ENCODE results near the gene CIDEA.

Gene CIDEA

GRCh38 chr18:12315911-12316310 is 61.8 kb downstream of the CIDEA start:
- in situ Hi-C loops (cut with MboI; ENCODE audit: low sequenced_read_pairs): no loop called here

DNA sequence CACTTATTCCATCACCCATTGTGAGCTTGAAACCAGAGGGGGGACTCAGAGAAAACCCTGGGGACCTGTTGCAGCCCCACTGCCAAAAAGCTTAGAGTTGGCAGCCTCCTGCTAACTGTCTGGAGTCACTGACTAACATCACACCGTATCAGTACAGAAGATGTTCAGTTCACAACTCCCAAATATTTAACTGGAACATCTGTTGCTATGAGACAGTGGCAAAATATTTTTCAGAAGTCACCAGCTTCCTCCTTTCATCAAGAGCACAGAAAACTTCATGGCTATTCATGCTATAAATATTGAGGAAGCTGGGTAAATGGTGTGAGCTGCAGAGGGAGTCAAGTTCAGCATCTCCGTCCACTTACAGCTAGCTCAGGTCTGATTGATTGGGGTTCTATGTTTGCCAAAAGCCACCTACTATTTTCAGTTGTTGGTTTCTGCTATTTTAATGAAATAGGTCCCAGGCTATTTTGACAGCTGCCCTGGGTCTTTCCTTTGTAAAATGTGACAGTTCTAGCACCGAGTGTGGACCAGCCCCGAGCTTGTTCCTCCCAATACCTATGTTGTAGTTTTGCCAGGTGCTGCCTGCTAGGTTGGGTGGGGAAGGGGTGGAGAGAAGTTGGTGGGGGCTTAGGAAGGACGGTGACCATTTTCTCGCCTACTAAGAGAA is 63.6 kb downstream of the CIDEA start:
- in situ Hi-C loops (cut with MboI; ENCODE audit: low sequenced_read_pairs): no loop called here

GRCh38 chr18:12318334-12318697 is 64.2 kb downstream of the CIDEA start:
- in situ Hi-C loops (cut with MboI; ENCODE audit: low sequenced_read_pairs): no loop called here

- in situ Hi-C loops (cut with MboI; ENCODE audit: low sequenced_read_pairs): no loop called here
These were observed 64.7 kb downstream of the CIDEA start for GRCh38 chr18:12318857-12319256.

GRCh38 chr18:12321333-12321732 is 67.2 kb downstream of the CIDEA start:
- in situ Hi-C loops (cut with MboI; ENCODE audit: low sequenced_read_pairs): no loop called here

- in situ Hi-C loops (cut with MboI; ENCODE audit: low sequenced_read_pairs): no loop called here
These were observed 71.0 kb downstream of the CIDEA start for GRCh38 chr18:12324991-12325725.

GRCh38 chr18:12325726-12326245 is 71.6 kb downstream of the CIDEA start:
- in situ Hi-C loops (cut with MboI; ENCODE audit: low sequenced_read_pairs): no loop called here

DNA sequence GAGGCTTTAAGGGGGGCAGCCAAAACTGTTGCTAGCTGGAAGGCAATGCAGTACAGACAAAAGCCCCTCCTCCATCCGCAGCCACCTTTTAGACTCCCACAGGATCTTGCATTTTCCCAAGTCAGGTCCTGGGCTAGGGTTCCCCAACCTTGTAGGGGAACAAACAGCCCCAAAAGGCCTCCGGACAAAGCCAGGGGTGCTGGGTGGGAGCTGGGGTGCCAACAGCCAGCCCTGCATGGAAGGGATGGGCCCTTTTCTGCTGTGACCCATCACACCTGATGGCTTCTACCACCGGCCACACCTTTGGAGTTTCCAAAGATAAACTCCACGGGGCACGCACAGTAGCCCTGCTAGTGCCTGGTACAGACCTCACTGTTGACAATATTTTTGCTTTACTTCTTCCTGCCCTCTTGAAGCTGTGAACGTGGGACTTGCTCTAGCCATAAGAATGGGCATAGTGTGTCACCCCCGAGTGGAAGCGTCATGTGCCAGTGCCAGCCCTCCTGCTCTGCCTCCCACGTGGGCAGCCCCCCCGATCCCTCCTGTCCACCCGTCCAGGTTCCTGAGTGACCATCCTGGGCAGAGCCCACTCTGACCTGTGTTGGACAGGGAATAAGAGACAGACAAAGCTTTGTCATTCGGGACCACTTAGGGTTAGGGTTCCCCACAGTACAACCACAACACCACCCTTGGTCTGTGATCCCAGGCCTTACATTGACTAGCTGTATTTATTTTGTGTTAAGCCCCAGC is 72.7 kb downstream of the CIDEA start:
- in situ Hi-C loops (cut with MboI; ENCODE audit: low sequenced_read_pairs): no loop called here
